Thyroid gland (tissue), 4 donors: ENCODE measurements around the gene KCMF1. TPM values are rescaled to one million over a fixed set of nuclear protein-coding genes. Genes with fewer than 3 reads are reported as not detected.
"Not testable (repeated sequence)": the region's sequence is repeated elsewhere in the genome, so short reads cannot be mapped to it uniquely, and the experiment has no call there.

Source experiments
- DNase-seq, 2 donors: peaks; one replicate each; pipeline ENCODE4 v3.0.0-alpha.2; 2019
- H3K27ac ChIP-seq, 3 donors: fragments of 200-600 bp; sonication (generic); 1 replicate in 2 of 3; 2 replicates in 1 of 3; pipeline ENCODE4 v1.5.1; 2016 to 2019; ENCODE audit warnings: mild to moderate bottlenecking in 1 of 3, moderate library complexity in 1 of 3
- H3K27me3 ChIP-seq: fragments of 200-600 bp; sonication (generic); one replicate; pipeline ENCODE4 v1.5.1; 2019
- H3K36me3 ChIP-seq, 2 donors: fragments of 200-600 bp; sonication (generic); one replicate each; pipeline ENCODE4 v1.5.1; 2016 to 2019
- H3K4me1 ChIP-seq, 2 donors: fragments of 200-600 bp; sonication (generic); one replicate each; pipeline ENCODE4 v1.5.1; 2017 to 2019
- H3K4me3 ChIP-seq, 3 donors: fragments of 200-600 bp; sonication (generic); replicated peaks in 1 of 3; 1 replicate in 2 of 3; 2 replicates in 1 of 3; pipeline ENCODE4 v1.5.1; 2016; ENCODE audit warnings: mild to moderate bottlenecking in 1 of 3
- H3K9me3 ChIP-seq: fragments of 200-600 bp; sonication (generic); one replicate; pipeline ENCODE4 v1.5.1; 2017
- POLR2A ChIP-seq, 2 donors: fragments of 450-650 bp; IDR thresholded peaks; one replicate each; pipeline ENCODE4 v1.6.1; 2017; ENCODE audit warnings: antibody characterized with exemption in 2 of 2, mild to moderate bottlenecking in 2 of 2, moderate library complexity in 1 of 2
- WGBS, 2 donors: methylation state at CpG; one replicate each; pipeline ENCODE4 v1.1.5; 2017; 5-methylcytosine and 5-hydroxymethylcytosine counted together
- intact Hi-C: fragments of 100-400 bp; cut with DNase I; formaldehyde crosslinking; loops from one replicate; pipeline ENCODE4 v1.15.1; 2023
- total RNA-seq, 4 donors: library from RNA; depleted of rRNA; stranded (reverse); fragments of >200 nt; gene quantifications; one replicate each; pipeline ENCODE4 v1.2.3, GENCODE V29; 2016
- TF ChIP-seq, protein P1 (sequence below), 6 experiments: fragments of 200-600 bp in 3 of 6; fragments of 450-650 bp in 3 of 6; sonication (generic) in 3 of 6; IDR thresholded peaks; one replicate each; pipeline ENCODE4 v1.5.1; 2016 to 2019; ENCODE audit warnings: antibody characterized with exemption in 6 of 6, mild to moderate bottlenecking in 2 of 6, inconsistent platforms in 1 of 6, moderate library complexity in 1 of 6

Gene KCMF1
- total RNA-seq, 4 donors from 2014 or later: 39.6 to 44.5 (median 41.3) TPM

DNA sequence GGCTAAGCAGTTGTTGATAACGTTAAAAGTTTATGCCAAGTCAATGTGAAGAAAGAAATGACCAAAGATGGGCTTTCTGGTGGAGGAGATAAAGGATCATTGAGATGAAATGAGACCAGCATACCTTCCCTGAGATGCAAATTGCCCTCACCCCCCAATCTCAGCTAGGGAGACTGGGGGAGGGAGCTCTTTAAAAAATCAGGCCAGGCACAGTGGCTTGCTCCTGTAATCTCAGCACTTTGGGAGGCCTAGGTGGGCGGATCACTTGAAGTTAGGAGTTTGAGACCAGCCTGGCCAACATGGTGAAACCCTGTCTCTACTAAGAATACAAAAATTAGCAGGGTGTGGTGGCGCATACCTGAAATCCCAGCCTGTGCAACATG lies 30.9 kb upstream of the KCMF1 start:
- 81 to 83% methylated on average over 3 of the region's 3 CpGs for WGBS, 2 donors
- Histone ChIP-seq H3K9me3 (no peaks in the 10 kb centered on the region), H3K27ac (no peak overlapping the region), H3K4me1 (no peaks in the 10 kb centered on the region), H3K36me3 (no peaks in the 10 kb centered on the region), H3K4me3 (no peak overlapping the region), H3K27me3 (no peaks in the 10 kb centered on the region)
- no peak for DNase-seq
- intact Hi-C loops: no loop called here
- no peak for TF ChIP-seq POLR2A (IDR thresholded peaks at IDR 0.05)
- TF ChIP-seq, protein P1, sequence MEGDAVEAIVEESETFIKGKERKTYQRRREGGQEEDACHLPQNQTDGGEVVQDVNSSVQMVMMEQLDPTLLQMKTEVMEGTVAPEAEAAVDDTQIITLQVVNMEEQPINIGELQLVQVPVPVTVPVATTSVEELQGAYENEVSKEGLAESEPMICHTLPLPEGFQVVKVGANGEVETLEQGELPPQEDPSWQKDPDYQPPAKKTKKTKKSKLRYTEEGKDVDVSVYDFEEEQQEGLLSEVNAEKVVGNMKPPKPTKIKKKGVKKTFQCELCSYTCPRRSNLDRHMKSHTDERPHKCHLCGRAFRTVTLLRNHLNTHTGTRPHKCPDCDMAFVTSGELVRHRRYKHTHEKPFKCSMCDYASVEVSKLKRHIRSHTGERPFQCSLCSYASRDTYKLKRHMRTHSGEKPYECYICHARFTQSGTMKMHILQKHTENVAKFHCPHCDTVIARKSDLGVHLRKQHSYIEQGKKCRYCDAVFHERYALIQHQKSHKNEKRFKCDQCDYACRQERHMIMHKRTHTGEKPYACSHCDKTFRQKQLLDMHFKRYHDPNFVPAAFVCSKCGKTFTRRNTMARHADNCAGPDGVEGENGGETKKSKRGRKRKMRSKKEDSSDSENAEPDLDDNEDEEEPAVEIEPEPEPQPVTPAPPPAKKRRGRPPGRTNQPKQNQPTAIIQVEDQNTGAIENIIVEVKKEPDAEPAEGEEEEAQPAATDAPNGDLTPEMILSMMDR (IDR thresholded peaks at IDR 0.05): no peak

DNA sequence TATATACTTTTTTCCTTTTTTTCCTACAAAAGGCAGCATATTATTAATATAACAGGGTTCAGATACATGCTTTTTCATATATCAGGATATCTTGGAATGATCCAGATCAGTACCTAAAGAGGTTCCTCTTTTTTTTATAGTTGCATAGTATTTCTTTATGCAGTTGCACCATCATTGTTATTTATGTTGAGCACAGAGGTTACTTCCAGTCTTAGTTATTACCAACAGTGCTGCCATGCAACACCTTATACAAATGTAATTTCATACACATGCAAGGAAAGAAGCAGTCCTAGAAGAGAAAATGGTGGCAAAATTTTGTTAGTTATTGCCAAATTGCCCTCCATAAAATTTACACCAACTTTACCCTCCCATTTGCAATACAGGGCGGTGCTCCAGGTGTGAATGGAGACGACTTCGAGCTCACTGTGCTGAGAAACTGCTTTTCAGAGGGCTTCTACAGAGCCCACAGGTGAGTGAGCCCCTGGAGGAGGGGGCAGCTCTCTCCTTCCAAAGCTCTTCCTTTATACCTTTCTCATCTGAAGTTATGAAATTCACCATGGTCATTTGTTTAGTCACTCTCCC lies 30.0 kb upstream of the KCMF1 start:
- Histone ChIP-seq H3K36me3 (no peaks in the 10 kb centered on the region), H3K9me3 (no peaks in the 10 kb centered on the region), H3K27ac (no peak overlapping the region), H3K4me3 (no peak overlapping the region), H3K4me1 (no peaks in the 10 kb centered on the region), H3K27me3 (no peaks in the 10 kb centered on the region)
- TF ChIP-seq POLR2A (IDR thresholded peaks at IDR 0.05): no peak
- TF ChIP-seq, protein P1 (IDR thresholded peaks at IDR 0.05): no peak
- no peak for DNase-seq
- WGBS, 2 donors: 84 to 85% methylated on average over 3 of the region's 3 CpGs
- intact Hi-C loops: no loop called here

DNA sequence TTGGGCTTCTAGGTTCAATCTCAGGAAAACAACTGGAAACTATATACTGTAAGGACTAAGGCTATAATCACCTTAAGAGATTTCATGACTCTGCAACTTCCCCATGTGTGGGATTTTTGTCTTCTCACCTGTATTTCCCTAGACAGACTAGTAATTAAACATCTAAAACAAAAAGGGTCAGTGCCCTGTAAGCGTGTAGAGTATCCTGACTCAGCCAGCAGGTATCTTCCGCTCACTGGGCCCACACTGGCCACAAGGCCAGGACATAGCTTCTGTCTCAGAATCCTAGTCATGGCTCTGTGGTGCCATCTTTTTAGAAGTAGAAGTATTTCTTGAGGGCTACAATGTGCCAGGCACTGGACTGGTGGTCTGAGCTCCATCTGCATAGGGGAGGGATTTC lies 28.8 kb upstream of the KCMF1 start:
- no peaks in the 10 kb centered on the region for H3K27me3 ChIP-seq

GRCh38 chr2:84942964-84943421 lies 28.0 kb upstream of the KCMF1 start:
- no peaks in the 10 kb centered on the region for H3K9me3 ChIP-seq
- TF ChIP-seq, protein P1 (IDR thresholded peaks at IDR 0.05): no peak
- no peak for TF ChIP-seq POLR2A (IDR thresholded peaks at IDR 0.05)
- no peak overlapping the region for H3K4me3 ChIP-seq
- H3K36me3 ChIP-seq: no peaks in the 10 kb centered on the region
- no peaks in the 10 kb centered on the region for H3K4me1 ChIP-seq
- no peaks in the 10 kb centered on the region for H3K27me3 ChIP-seq
- DNase-seq: no peak
- 89 to 91% methylated on average over 4 of the region's 4 CpGs for WGBS, 2 donors
- intact Hi-C loops: no loop called here
- no peak overlapping the region for H3K27ac ChIP-seq

More for the DNA sequence above, 28.8 kb upstream of the KCMF1 start:
- WGBS, 2 donors: 96 to 100% methylated on average over 2 of the region's 2 CpGs
- no peak overlapping the region for H3K27ac ChIP-seq
- no peak overlapping the region for H3K4me3 ChIP-seq
- H3K4me1 ChIP-seq: no peaks in the 10 kb centered on the region
- TF ChIP-seq, protein P1 (IDR thresholded peaks at IDR 0.05): no peak
- no peak for TF ChIP-seq POLR2A (IDR thresholded peaks at IDR 0.05)
- intact Hi-C loops: no loop called here
- H3K36me3 ChIP-seq: no peaks in the 10 kb centered on the region
- no peaks in the 10 kb centered on the region for H3K9me3 ChIP-seq
- no peak for DNase-seq

DNA sequence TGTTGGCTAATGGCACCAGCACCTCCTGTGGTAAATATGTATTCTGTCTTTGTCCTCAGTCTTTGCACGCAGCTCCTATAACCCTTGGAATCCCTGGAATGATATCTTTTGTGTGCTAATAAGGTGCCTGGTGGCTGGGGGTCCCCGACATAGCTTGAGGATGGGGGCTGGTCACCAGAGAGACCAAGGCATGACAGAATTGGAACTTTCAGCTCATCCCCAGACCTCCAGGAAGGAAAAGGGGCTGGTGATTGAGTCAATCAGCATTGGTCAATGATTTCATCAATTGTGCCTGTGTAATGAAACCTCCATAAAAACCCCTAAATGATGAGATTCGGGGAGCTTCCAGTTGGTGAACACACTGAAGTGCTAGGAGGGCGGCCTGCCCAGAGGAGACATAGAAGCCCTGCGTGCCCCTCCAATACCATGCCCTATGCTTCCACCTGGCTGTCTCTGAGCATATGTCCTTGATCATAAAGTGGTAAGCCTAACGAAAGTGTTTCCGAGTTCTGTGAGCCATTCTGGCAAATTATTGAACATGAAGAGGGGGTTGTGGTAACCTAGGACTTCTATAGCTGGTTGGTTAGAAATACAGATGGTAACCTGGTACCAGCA lies 26.6 kb upstream of the KCMF1 start:
- no peak overlapping the region for H3K27ac ChIP-seq
- H3K36me3 ChIP-seq: no peaks in the 10 kb centered on the region
- H3K4me1 ChIP-seq: no peaks in the 10 kb centered on the region
- intact Hi-C loops: no loop called here
- no peaks in the 10 kb centered on the region for H3K27me3 ChIP-seq
- DNase-seq: no peak
- H3K9me3 ChIP-seq: no peaks in the 10 kb centered on the region
- WGBS, 2 donors: 91 to 94% methylated on average over 7 of the region's 7 CpGs
- no peak overlapping the region for H3K4me3 ChIP-seq
- TF ChIP-seq, protein P1 (IDR thresholded peaks at IDR 0.05): no peak
- no peak for TF ChIP-seq POLR2A (IDR thresholded peaks at IDR 0.05)

DNA sequence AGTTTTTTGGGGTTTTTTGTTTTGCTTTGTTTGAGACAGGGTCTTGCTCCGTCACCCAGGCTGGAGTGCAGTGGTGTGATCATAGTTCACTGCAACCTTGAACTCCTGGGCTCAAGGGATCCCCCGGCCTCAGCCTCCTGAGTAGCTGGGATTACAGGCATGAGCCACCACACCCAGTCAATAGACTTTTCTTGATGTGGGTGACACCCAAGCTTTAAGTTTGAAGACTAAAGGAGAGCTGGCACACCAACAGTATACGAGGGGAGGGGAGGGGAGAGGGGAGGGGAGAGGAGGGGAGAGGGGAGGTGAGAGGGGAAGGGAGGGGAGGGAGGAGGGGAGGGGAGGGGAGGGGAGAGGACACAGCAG lies 25.1 kb upstream of the KCMF1 start:
- H3K4me1 ChIP-seq, DNase-seq: not testable (repeated sequence)
- 74 to 82% methylated on average over 3 of the region's 3 CpGs for WGBS, 2 donors

More for the DNA sequence above, 25.1 kb upstream of the KCMF1 start:
- H3K36me3 ChIP-seq, H3K9me3 ChIP-seq, H3K27me3 ChIP-seq, H3K27ac ChIP-seq, intact Hi-C loops, H3K4me3 ChIP-seq: not testable (repeated sequence)
